Measurements from ENCODE around the gene GRIA3.

DNA sequence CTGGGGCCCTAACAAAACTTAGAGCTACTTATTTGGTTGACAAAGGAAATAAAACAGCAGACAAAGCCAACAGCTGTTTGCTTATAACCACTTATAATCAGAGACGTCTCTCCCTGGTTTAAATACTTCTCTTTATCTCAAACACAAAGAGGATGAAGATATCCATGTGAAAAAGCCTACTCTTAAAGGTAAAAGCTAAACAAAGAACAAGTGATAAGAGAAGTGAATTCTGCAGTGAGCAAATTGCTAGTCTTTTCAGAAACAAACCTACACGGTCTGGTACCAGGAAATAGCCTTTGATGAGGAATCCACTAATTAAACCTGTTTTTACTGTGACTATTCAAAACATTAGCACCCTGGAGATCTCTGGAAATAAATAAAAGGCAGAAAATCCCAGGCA is 46.7 kb downstream of the GRIA3 start:
- TF ChIP-seq, protein P1, sequence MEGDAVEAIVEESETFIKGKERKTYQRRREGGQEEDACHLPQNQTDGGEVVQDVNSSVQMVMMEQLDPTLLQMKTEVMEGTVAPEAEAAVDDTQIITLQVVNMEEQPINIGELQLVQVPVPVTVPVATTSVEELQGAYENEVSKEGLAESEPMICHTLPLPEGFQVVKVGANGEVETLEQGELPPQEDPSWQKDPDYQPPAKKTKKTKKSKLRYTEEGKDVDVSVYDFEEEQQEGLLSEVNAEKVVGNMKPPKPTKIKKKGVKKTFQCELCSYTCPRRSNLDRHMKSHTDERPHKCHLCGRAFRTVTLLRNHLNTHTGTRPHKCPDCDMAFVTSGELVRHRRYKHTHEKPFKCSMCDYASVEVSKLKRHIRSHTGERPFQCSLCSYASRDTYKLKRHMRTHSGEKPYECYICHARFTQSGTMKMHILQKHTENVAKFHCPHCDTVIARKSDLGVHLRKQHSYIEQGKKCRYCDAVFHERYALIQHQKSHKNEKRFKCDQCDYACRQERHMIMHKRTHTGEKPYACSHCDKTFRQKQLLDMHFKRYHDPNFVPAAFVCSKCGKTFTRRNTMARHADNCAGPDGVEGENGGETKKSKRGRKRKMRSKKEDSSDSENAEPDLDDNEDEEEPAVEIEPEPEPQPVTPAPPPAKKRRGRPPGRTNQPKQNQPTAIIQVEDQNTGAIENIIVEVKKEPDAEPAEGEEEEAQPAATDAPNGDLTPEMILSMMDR (IDR thresholded peaks at IDR 0.05): no peak
- no peak for TF ChIP-seq EZH2 (IDR thresholded peaks at IDR 0.05)
- TF ChIP-seq EZH2phosphoT487 (IDR thresholded peaks at IDR 0.05): no peak

Measured in neural progenitor cell (in vitro differentiated cells).